Dedifferentiated amniotic fluid mesenchymal stem cell (primary cell): ENCODE results near the gene SCGB1A1.
A peak's percentile ranks its signal among the peaks of the same experiment; 100 is the strongest.
"Not testable (repeated sequence)": the region's sequence is repeated elsewhere in the genome, so short reads cannot be mapped to it uniquely, and the experiment has no call there.

Experiments
- DNase-seq: peaks from one replicate; pipeline ENCODE4 v3.0.0-alpha.2; 2016; ENCODE audit errors: extremely low spot score

Gene SCGB1A1

DNA sequence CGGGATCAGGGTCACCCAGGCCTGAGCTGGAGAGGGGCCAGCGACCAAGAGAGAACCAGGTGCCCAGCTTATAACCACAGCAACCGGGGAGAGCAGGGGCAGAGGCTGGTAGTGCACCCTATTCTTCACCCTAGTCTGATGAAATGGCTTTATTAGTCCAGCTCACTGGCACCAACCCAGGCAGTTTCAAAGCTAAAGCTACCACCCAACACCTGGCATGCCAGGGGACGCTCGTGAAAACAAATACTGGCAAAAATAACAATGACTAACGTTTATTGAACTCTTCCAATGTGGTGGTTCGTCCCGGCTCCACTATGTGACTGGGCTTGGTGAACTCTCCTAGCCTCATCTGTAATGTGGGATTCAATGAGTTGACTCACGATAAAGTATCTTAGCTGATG, 30.6 kb downstream of the SCGB1A1 start:
- DNase-seq = no peak

DNA sequence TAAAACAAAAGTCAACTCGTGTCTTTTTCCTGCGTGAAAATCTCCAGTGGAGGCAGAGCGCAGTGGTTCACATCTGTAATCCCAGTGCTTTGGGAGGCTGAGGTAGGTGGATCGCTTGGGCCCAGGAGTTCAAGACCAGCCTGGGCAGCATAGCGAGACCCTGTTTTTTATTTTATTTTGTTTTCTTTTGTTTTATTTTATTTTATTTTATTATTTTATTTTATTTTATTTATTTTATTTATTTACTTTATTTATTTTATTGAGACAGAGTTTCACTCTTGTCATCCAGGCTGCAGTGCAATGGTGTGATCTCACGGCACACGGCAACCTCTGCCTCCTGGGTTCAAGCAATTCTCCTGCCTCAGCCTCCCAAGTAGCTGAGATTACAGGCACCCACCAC, 31.1 kb downstream of the SCGB1A1 start:
- not testable (repeated sequence) for DNase-seq

DNA sequence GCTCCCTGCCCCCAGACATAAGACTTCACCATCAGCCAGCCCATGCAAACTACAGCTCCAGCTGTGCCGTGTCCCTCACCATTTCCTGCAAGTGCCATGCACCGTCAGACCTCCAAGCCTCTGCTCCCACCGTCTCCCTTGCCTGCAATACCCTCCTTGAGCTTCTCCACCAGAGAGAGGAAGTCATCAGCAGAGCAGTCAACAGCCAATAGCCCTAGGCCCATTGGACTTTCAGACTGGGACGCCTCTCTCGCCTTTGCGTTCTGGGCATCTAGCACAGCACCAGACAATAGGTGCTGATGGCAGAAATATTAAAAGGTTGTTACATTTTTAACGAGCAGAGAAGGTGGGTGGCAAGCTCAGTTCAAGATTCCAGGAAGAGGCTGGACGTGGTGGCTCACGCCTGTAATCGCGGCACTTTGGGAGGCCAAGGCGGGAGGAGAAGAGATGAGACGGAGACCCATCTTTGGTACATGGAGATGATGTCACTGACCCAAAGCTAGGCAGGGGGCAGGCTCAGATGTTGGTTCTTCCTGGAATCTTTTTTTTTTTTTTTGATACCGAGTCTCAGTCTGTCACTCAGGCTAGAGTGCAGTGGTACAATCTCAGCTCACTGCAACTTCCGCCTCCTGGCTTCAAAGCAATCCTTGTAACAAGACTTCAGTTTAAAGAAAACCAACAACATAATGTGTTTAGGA, 31.9 kb downstream of the SCGB1A1 start:
- DNase-seq = no peak

DNA sequence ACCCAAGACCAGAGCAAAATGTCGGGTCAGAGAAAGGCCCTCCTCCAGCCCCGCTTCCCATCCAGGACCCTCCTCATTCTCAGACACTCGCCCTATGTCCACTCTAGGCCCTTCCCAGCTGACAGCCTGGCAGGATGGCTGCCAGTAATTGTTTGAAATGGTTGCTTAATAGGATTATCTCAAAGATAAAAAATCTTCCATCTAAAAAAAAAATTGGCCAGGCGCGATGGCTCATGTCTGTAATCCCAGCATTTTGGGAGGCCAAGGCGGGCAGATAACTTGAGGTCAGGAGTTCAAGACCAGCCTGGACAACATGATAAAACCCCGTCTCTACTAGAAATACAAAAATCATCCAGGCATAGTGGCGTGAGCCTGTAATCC, 32.4 kb downstream of the SCGB1A1 start:
- DNase-seq = no peak

DNA sequence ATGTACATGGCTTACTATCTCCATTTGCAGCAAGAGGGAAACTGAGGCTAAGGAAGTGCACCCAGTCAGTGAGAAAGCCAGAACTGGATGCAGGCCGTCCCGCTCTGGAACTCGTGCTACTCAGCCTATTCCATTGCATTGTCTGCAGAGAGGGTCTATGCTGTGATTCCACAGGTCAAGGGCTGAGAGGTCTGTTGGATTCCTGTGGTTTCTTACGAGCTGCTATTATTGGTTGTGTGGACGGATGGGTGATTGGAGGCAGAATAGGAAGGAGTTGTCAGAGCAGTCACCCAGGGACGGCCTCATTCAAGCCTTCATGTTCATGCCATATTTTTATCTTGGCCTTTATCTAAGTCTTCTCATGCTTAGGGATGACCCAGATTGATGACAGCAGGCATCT, 33.4 kb downstream of the SCGB1A1 start:
- no peak for DNase-seq

DNA sequence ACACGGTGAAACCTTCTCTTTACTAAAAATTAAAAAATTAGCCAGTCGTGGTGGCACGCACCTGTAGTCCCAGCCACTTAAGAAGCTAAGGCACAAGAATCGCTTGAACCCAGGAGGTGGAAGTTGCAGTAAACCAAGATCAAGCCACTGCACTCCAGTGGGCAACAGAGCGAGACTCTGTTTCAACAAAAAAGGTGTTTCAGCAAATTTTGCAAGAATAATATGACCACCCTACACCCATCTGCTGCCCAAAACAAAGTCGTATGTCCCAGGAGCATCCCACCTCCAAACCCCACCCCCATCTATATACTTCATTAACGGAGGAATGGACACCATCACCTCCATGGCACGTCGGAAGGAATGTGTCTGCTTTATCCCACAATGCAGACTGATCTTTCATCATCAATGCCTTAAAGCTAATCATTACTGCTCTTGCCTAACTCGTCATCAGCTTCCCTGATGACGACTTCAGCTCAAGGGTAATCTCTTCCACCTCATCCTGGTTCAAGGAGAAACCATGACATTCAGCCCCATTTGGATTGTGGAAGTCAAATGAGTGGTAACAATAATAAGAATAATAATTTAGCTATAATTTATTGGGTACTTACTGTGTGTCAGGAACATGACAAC, 34.1 kb downstream of the SCGB1A1 start:
- no peak for DNase-seq

DNA sequence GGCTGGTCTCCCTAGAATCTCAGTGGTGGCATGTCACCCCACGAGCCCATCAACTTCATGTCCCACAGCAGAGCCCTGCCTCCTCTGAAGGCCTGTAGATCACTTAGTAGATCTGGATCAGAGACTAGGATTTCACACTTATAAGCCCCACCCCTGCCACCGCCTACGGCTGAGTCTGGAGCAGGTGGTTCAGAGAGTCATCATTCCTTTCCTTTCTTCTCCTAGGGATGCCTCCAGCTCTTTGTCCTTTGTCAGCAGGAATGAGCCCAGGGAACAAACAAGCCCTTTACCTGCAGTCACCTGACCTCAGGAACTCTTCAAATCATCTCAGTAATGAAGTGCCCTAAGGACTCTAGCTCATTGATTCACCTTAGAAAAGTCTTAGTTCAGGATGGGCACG, 37.8 kb downstream of the SCGB1A1 start:
- DNase-seq = no peak

DNA sequence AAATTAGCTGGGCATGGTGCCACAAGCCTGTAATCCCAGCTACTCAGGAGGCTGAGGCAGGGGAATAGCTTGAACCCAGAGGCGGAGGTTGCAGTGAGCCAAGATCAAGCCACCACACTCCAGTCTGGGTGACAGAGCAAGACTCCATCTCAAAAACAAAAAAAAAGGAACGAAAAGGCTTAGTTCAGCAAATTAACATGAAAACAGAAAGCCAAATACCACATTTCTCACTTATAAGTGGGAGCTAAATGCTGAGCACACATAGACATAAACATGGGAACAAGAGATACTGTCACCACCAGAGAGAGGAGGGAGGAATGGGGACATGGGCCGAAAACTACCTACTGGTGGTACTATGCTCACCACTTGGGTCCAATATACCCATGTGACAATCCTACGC, 38.6 kb downstream of the SCGB1A1 start:
- no peak for DNase-seq

DNA sequence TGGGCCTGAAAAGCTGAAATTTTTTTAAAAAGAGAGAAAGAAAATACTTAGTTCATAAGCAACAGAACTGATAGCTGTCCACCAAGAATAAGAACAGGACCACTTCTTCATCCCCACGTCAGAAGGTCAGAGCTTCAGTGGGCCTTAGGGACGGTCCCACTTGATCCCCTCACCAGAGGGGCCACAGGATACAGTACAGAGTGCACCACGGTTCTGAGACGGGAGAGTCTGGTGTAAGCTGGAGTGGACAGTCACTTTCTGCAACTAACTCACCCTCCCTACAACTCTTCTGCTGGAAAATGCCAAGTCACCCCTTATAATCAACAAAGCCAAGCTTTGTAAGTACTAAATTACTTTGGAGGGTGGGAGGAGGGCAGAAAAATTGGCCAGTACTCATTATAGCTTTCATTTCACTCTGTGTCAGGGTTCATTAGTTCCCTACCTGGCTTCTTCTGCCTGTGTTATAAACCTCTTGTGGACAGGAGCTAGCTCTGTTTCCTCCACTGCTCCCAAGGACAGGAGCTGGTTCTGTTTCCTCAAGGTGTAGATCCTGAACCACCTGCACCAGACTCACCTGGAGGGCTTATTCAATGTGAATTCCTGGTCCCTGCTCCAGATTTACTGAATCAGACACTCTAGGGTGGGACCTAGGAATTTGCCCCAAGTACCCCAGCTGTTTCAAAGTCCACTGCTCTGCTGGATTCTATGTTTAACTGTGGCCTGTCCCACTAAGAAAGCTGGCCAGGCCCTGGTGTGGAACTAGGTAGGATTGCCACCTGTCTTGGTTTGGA, 39.6 kb downstream of the SCGB1A1 start:
- no peak for DNase-seq

DNA sequence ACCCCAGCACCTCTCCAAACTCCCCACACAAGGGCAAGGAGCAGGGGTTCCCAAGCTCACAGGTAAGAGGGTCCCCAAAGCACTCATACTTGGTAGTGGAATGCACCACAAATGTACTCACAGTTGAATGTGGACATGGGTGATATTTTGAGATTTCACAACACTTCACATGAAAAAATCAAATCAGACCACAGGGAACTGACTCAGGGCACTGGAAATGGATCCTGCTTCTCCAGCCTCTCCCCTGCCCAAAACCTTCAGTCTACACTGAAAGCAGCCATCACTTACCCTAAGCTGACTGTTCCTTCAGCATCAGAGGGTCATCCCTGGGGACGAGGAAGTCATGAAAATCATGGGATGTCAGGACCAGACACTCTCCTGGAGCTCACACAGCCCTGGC, 40.2 kb downstream of the SCGB1A1 start:
- no peak for DNase-seq

DNA sequence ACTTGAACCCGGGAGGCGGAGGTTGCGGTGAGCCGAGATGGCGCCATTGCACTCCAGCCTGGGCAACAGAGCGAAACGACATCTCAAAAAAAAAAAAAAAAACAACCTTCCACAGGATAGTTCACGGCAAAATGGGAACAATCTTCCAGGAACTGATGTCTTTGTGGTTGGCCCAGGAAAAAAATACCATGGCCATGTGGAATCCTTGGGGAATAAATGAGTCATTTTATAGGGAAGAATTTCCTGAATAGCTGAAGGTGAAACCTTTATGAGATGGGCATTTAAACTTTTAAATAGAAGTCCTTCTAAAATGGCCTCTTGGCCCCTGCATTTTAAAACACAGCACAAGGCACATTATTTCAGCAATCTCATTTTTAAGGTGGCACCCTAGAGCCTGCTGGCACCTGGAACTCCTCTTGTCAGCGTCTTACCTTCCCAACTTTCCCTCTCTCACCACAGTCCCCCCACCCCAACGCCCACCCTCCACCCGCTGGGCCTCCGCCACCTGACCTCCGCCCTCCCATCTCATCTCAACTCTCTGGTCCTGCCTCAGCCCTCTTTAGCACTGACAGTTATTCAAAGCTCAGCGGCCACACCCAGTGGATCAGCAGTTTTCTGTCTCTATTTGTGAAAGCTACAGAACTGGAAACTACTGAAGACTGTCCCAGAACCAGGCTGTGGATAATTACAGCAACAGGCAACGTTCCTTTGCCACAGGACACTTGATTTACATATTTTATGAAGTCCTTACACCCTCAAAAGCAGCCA, 43.1 kb downstream of the SCGB1A1 start:
- DNase-seq = no peak

DNA sequence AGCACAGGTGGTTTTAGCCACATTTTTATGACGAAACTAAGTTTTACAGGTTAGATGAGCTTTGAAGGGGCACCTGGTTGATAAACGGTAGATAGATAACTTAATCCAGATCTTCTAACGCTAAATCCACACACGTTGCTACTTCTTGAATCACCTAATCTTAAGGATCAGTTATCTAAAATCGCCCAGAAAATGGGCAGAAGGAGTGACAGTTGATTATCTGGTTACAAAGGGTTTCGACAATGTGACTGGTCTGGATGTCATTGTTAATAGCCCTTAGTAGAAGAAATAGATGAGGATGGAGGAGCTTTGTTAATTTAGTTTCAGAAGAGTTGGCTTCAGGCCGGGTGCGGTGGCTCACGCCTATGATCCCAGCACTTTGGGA, 43.7 kb downstream of the SCGB1A1 start:
- no peak for DNase-seq

DNA sequence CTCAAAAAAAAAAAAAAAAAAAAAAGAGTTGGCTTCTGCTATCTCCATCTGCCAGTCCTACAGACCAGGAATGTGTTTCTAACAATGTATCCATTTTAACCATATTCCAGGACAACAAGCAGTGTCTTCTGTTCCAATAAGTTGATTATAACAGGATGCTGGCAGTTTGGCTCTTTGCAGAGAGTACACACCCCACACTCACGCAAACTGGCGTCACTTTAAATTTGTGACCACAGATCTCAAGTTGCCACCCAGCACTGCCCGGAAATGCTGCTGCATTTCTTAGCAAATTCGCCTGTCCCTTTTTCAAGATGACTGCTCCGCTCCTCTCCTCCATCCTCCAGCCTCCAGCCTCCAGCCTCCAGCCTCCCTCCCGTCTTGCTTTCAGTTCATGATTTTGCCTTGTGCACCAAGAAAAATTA, 44.3 kb downstream of the SCGB1A1 start:
- no peak for DNase-seq

DNA sequence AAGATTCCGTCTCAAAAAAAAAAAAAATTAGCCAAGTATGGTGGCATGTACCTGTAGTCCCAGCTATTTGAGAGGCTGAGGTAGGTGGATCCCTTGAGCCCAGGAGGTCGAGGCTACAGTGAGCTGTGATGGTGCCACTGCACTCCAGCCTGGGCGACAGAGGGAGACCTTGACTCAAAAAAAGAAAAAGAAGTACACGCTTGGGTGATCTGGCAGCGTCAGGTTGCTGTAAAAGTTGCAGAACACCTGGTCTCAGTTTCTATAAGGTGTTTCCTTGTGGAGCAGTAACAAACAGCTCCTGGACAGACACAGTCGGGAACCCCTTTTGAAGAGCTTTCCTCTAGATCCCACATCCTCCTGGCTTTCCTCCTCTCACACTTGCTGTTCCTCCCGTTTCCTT, 45.8 kb downstream of the SCGB1A1 start:
- DNase-seq = no peak

DNA sequence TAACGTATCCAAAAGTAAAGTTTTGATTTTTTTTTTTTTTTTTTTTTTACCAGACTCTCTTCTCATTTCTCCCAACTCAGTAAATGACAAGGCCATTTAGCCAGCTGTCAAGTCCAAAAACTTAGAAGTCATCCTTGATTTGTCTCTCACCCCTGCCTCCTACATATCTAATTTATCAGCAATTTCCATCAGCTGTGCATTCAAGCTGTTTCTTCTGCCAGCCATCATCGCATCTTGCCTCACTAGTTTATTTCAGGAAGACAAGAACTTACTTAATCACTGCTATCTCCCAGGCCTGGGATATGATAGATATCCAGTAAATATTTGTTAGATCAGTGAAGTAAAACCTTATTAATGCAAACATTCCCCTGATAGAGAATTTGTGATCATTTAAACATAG, 47.6 kb downstream of the SCGB1A1 start:
- no peak for DNase-seq

DNA sequence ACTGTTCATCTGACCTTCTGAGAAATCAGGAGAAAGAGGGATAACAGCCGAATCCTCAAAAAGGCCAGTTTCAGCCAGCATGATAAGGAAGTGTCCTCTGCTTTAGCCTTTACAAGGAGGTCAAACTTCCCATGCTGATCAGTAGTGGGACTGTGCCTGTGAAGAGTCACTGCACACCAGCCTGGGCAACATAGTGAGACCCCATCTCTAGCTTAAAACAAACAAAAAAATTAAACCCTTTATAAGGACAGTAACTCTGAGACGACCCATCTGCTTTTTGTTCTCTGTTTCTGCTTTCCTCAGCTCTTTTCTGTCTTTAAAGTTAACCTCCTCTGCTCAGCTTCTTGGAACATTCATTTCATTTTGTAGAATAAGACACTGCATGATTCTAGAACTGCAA, 49.7 kb downstream of the SCGB1A1 start:
- DNase-seq = no peak

DNA sequence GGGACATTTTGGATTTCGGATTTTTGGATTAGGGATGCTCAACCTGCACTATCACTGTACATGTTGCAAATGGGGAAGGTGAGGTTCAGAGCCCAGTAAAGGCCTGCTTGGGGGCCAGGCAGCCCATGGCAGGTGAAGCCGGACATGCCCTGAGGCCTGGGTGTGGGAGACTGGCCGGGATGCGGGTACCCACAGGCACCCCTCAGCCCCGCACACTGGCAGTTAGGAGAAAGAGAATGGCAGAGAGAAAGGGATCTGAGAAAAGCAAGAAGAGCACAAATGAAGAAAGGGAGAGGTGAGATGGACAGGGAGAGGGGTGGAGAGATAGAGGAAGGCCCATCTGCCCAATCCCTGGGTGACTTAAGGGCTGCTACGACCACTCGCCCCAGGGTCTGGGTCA, 52.8 kb downstream of the SCGB1A1 start:
- no peak for DNase-seq

DNA sequence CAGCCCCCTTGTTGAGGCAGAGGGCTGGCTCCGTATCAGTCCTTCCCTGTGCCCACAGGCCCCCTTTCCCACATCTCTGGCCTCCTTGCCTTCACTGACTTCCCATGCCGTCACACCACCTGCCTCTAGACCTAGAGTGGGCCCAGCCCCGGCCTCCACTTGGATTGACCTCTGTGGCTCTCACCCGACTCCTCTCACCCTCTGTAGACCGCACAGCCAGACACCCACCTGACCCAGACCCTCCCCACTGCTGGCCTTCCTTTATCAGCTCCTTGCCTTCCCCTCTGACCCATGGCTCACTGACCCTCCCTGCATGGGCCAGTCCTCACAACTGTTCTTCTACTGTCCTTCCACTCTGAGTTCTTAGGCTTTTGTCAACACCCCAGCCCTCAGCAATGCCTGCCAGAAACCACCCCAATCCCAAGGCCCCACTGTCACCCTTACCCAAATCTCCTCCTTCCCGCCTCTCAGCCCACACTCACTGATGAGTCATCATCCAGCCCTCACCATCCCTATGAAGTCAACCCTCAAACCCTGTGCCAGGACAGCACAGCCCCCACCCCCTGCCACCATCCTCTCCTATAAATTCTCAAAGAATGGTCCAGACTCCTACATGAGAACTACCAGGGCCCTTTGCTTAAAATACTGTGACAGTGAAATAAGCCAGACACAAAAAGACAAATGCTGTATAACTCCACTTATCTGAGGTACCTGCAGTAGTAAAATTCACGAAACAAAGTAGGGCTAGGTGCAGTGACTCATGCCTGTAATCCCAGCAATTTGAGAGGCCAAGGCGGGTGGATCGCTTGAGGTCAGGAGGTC, 53.4 kb downstream of the SCGB1A1 start:
- DNase-seq = peak; percentile 26
